ENCODE measurements around the gene GSTO2.

The GSTO2 gene

GRCh38 chr10:104325436-104326435 is 56.8 kb downstream of the GSTO2 start:
- Histone ChIP-seq H3K4me3 (ENCODE audit: low read depth, low read length) (no peak overlapping the region), H3K27ac (peak overlapping the region; percentile 98), H3K36me3 (replicated peaks) (peaks cover 15% of the 10 kb centered on the region), H3K27me3 (replicated peaks) (no peaks in the 10 kb centered on the region)
- no peak for TF ChIP-seq CTCF (IDR thresholded peaks at IDR 0.05; ENCODE audit: low read depth, low read length, missing control alignments)
- in situ Hi-C loops (cut with HindIII; ENCODE audit: low pct_ligation_motif_present, low sequenced_read_pairs), result no loop called here
- no peak for DNase-seq

GRCh38 chr10:104326991-104327610 is 58.1 kb downstream of the GSTO2 start:
- Histone ChIP-seq H3K27me3 (replicated peaks) (no peaks in the 10 kb centered on the region), H3K4me3 (ENCODE audit: low read depth, low read length) (no peak overlapping the region), H3K27ac (peak overlapping the region; percentile 98), H3K36me3 (replicated peaks) (peaks cover 12% of the 10 kb centered on the region)
- no peak for DNase-seq
- in situ Hi-C loops (cut with HindIII; ENCODE audit: low pct_ligation_motif_present, low sequenced_read_pairs), result no loop called here
- TF ChIP-seq CTCF (IDR thresholded peaks at IDR 0.05; ENCODE audit: low read depth, low read length, missing control alignments), result no peak

GRCh38 chr10:104327745-104328645 is 59.0 kb downstream of the GSTO2 start:
- H3K36me3 ChIP-seq (replicated peaks), result peaks cover 19% of the 10 kb centered on the region
- peak overlapping the region; percentile 98 for H3K27ac ChIP-seq
- DNase-seq, result peak; percentile 85
- in situ Hi-C loops (cut with HindIII; ENCODE audit: low pct_ligation_motif_present, low sequenced_read_pairs), result no loop called here
- no peaks in the 10 kb centered on the region for H3K27me3 ChIP-seq (replicated peaks)
- peak; percentile 52 for TF ChIP-seq CTCF (IDR thresholded peaks at IDR 0.05; ENCODE audit: low read depth, low read length, missing control alignments)
- peak overlapping the region; percentile 44 for H3K4me3 ChIP-seq (ENCODE audit: low read depth, low read length)

- peaks cover 25% of the 10 kb centered on the region for H3K36me3 ChIP-seq (replicated peaks)
- peak overlapping the region; percentile 44 for H3K4me3 ChIP-seq (ENCODE audit: low read depth, low read length)
- TF ChIP-seq CTCF (IDR thresholded peaks at IDR 0.05; ENCODE audit: low read depth, low read length, missing control alignments), result no peak
- peak overlapping the region; percentile 98 for H3K27ac ChIP-seq
- DNase-seq, result no peak
- no peaks in the 10 kb centered on the region for H3K27me3 ChIP-seq (replicated peaks)
- in situ Hi-C loops (cut with HindIII; ENCODE audit: low pct_ligation_motif_present, low sequenced_read_pairs), result no loop called here
These were observed 59.6 kb downstream of the GSTO2 start for GRCh38 chr10:104328646-104328895.

GRCh38 chr10:104328896-104329710 is 60.1 kb downstream of the GSTO2 start:
- peak; percentile 93 for DNase-seq
- Histone ChIP-seq H3K27ac (peak overlapping the region; percentile 98), H3K4me3 (ENCODE audit: low read depth, low read length) (peak overlapping the region; percentile 44), H3K36me3 (replicated peaks) (peaks cover 29% of the 10 kb centered on the region), H3K27me3 (replicated peaks) (no peaks in the 10 kb centered on the region)
- in situ Hi-C loops (cut with HindIII; ENCODE audit: low pct_ligation_motif_present, low sequenced_read_pairs), result no loop called here
- TF ChIP-seq CTCF (IDR thresholded peaks at IDR 0.05; ENCODE audit: low read depth, low read length, missing control alignments), result no peak
